GM21423 (cell line): Measurements from ENCODE around the gene DDX47.
A peak's percentile ranks its signal among the peaks of the same experiment; 100 is the strongest.
"Not testable (repeated sequence)": the region's sequence is repeated elsewhere in the genome, so short reads cannot be mapped to it uniquely, and the experiment has no call there.

ENCODE experiments used
- ATAC-seq: cut with Tn5 transposase; IDR thresholded peaks from one replicate; pipeline ENCODE4 v1.9.1; 2021; ENCODE audit warnings: mild to moderate bottlenecking, moderate library complexity; ENCODE audit not compliant: unreplicated experiment

Gene DDX47

GRCh38 chr12:12796928-12797793, 16.0 kb upstream of the DDX47 start:
- no peak for ATAC-seq

GRCh38 chr12:12797794-12798152, 15.4 kb upstream of the DDX47 start:
- ATAC-seq, result no peak

- ATAC-seq, result no peak
These were observed 14.7 kb upstream of the DDX47 start for GRCh38 chr12:12798480-12798879.

GRCh38 chr12:12799163-12799920, 13.8 kb upstream of the DDX47 start:
- ATAC-seq, result no peak

- no peak for ATAC-seq
These were observed 12.6 kb upstream of the DDX47 start for GRCh38 chr12:12800406-12801180.

- not testable (repeated sequence) for ATAC-seq
These were observed 11.5 kb upstream of the DDX47 start for GRCh38 chr12:12801656-12802055.

- peak; percentile 86 for ATAC-seq
These were observed 10.0 kb upstream of the DDX47 start for GRCh38 chr12:12803186-12803585.

- ATAC-seq, result no peak
These were observed 9.1 kb upstream of the DDX47 start for GRCh38 chr12:12804011-12804410.

- no peak for ATAC-seq
These were observed 8.7 kb upstream of the DDX47 start for GRCh38 chr12:12804432-12804886.

GRCh38 chr12:12806784-12807516, 6.2 kb upstream of the DDX47 start:
- ATAC-seq, result no peak

GRCh38 chr12:12807517-12807903, 5.6 kb upstream of the DDX47 start:
- not testable (repeated sequence) for ATAC-seq

- peak; percentile 60 for ATAC-seq
These were observed 5.0 kb upstream of the DDX47 start for GRCh38 chr12:12807970-12808702.

- no peak for ATAC-seq
These were observed 2.6 kb upstream of the DDX47 start for GRCh38 chr12:12810553-12811021.

GRCh38 chr12:12811343-12811742, 1.8 kb upstream of the DDX47 start:
- ATAC-seq, result no peak

- ATAC-seq, result no peak
These were observed 972 bp upstream of the DDX47 start for GRCh38 chr12:12812174-12812573.

GRCh38 chr12:12812618-12813119, 477 bp upstream of the DDX47 start:
- ATAC-seq, result no peak

- no peak for ATAC-seq
These were observed 4.5 kb downstream of the DDX47 start for GRCh38 chr12:12817616-12818015.

- ATAC-seq, result no peak
These were observed 5.6 kb downstream of the DDX47 start for GRCh38 chr12:12818701-12819100.

GRCh38 chr12:12819221-12819620, 6.1 kb downstream of the DDX47 start:
- ATAC-seq, result no peak
